OCI-LY1 (cell line): ENCODE results near the gene KCNMB4.

ENCODE experiments used
- EZH2 ChIP-seq: fragments of 200-600 bp; sonication (generic), shearing (Covaris generic); IDR thresholded peaks from 2 replicates; pipeline ENCODE4 v1.8.0; 2017; ENCODE audit warnings: borderline replicate concordance, mixed run types, mild to moderate bottlenecking, antibody characterized with exemption, low read length, moderate library complexity, mixed read lengths
- TF ChIP-seq, protein P1 (sequence below): fragments of 200-600 bp; sonication (generic), shearing (Covaris generic); IDR thresholded peaks from 2 replicates; pipeline ENCODE4 v1.5.1; 2017; ENCODE audit warnings: mild to moderate bottlenecking, antibody characterized with exemption, low read length, moderate library complexity, mixed read lengths

DNA sequence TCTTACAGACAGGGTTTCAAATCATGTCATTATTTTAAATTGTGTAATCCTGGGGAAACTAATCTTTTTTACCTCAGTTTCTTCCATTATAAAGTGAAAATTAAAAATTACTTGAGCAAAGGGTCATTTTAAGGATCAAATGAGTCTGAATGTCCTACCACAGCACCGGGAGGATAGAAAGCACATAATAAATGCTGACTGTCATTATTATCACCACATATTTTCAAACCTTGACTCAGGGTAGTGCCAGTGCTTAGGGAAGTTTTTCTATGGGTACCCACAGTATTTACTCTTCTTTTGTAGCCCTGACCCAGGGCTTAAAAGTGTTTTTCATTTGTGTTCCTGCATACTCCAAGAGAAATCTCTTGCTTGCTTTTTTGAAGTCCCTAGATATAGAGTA, 60.5 kb downstream of the KCNMB4 start:
- TF ChIP-seq, protein P1, sequence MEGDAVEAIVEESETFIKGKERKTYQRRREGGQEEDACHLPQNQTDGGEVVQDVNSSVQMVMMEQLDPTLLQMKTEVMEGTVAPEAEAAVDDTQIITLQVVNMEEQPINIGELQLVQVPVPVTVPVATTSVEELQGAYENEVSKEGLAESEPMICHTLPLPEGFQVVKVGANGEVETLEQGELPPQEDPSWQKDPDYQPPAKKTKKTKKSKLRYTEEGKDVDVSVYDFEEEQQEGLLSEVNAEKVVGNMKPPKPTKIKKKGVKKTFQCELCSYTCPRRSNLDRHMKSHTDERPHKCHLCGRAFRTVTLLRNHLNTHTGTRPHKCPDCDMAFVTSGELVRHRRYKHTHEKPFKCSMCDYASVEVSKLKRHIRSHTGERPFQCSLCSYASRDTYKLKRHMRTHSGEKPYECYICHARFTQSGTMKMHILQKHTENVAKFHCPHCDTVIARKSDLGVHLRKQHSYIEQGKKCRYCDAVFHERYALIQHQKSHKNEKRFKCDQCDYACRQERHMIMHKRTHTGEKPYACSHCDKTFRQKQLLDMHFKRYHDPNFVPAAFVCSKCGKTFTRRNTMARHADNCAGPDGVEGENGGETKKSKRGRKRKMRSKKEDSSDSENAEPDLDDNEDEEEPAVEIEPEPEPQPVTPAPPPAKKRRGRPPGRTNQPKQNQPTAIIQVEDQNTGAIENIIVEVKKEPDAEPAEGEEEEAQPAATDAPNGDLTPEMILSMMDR: no peak
- no peak for TF ChIP-seq EZH2
